GM23248 (cell line): ENCODE data around the gene SEMA5A. TPM values are rescaled to one million over a fixed set of nuclear protein-coding genes. Genes with fewer than 3 reads are reported as not detected.

Experiments
- DNase-seq: peaks from one replicate; pipeline ENCODE4 v3.0.0-alpha.2; 2015
- H2AFZ ChIP-seq: fragments of 200-600 bp; sonication (generic); 2 replicates; pipeline ENCODE4 v1.6.1; 2016; ENCODE audit warnings: antibody characterized with exemption
- H3F3A ChIP-seq: fragments of 200-600 bp; sonication (generic); 2 replicates; pipeline ENCODE4 v1.6.1; 2016; ENCODE audit warnings: mild to moderate bottlenecking, antibody characterized with exemption, mixed run types; ENCODE audit not compliant: insufficient read depth
- H3K27ac ChIP-seq: fragments of 200-600 bp; sonication (generic); 2 replicates; pipeline ENCODE4 v1.5.1; 2016; ENCODE audit warnings: mild to moderate bottlenecking
- H3K27me3 ChIP-seq: fragments of 200-600 bp; sonication (generic); replicated peaks from 2 replicates; pipeline ENCODE4 v1.6.1; 2016; ENCODE audit warnings: mild to moderate bottlenecking; ENCODE audit not compliant: insufficient read depth
- H3K36me3 ChIP-seq: fragments of 200-600 bp; sonication (generic); 2 replicates; pipeline ENCODE4 v1.6.1; 2016; ENCODE audit warnings: low read depth, mild to moderate bottlenecking
- H3K4me1 ChIP-seq: fragments of 200-600 bp; sonication (generic); 2 replicates; pipeline ENCODE4 v1.6.1; 2016; ENCODE audit warnings: mild to moderate bottlenecking; ENCODE audit not compliant: insufficient read depth
- H3K4me2 ChIP-seq: fragments of 200-600 bp; sonication (generic); one replicate; pipeline ENCODE4 v1.6.1; 2016; ENCODE audit warnings: mild to moderate bottlenecking; ENCODE audit not compliant: unreplicated experiment
- H3K4me3 ChIP-seq: fragments of 200-600 bp; sonication (generic); 2 replicates; pipeline ENCODE4 v1.5.1; 2016; ENCODE audit warnings: mild to moderate bottlenecking
- H3K79me2 ChIP-seq: fragments of 200-600 bp; sonication (generic); 2 replicates; pipeline ENCODE4 v1.6.1; 2016; ENCODE audit warnings: mild to moderate bottlenecking; ENCODE audit not compliant: insufficient read depth
- H3K9ac ChIP-seq: fragments of 200-600 bp; sonication (generic); 2 replicates; pipeline ENCODE4 v1.6.1; 2016; ENCODE audit warnings: mild to moderate bottlenecking
- H3K9me2 ChIP-seq: fragments of 200-600 bp; sonication (generic); 2 replicates; pipeline ENCODE4 v1.6.1; 2016; ENCODE audit warnings: mixed run types, mild to moderate bottlenecking, moderate library complexity; ENCODE audit not compliant: insufficient read depth
- H3K9me3 ChIP-seq: fragments of 200-600 bp; sonication (generic); one replicate; pipeline ENCODE4 v1.6.1; 2017; ENCODE audit warnings: low read depth
- H4K20me1 ChIP-seq: fragments of 200-600 bp; sonication (generic); 2 replicates; pipeline ENCODE4 v1.6.0; 2016; ENCODE audit not compliant: insufficient read depth
- EZH2 ChIP-seq: fragments of 200-600 bp; sonication (generic); IDR thresholded peaks from 2 replicates; pipeline ENCODE4 v1.6.1; 2018; ENCODE audit warnings: antibody characterized with exemption, mild to moderate bottlenecking; ENCODE audit not compliant: insufficient read depth, poor library complexity, severe bottlenecking
- EZH2phosphoT487 ChIP-seq: fragments of 200-600 bp; sonication (generic); IDR thresholded peaks from 2 replicates; pipeline ENCODE4 v1.6.1; 2018; ENCODE audit warnings: antibody characterized with exemption, moderate library complexity, mild to moderate bottlenecking, low read depth; ENCODE audit not compliant: insufficient read depth
- WGBS, 2 experiments: methylation state at CpG; one replicate each; pipeline ENCODE4 v1.1.6; 2015 to 2017; ENCODE audit warnings: low lambda C conversion rate in 2 of 2, low coverage in 1 of 2; ENCODE audit errors: missing lambda C conversion rate in 2 of 2; 5-methylcytosine and 5-hydroxymethylcytosine counted together
- in situ Hi-C: fragments of 300-500 bp; cut with MboI; formaldehyde crosslinking; loops from 2 replicates; pipeline ENCODE4 v1.15.0; 2020
- polyA plus RNA-seq: library from polyadenylated mRNA; unstranded; fragments of >200 nt; fragmentation: Nextera tagmentation; extraction: Ambion mirVana; gene quantifications from 2 replicates; pipeline ENCODE4 v1.2.1, GENCODE V29; 2016
- total RNA-seq: library from RNA; depleted of rRNA; stranded (reverse); fragments of >200 nt; shearing (Covaris generic); gene quantifications from 2 replicates; pipeline ENCODE4 v1.2.3, GENCODE V29; 2014

The SEMA5A gene
- total and polyA plus RNA-seq, 2 experiments from 2014 or later: 33.5 to 38.2 TPM

DNA sequence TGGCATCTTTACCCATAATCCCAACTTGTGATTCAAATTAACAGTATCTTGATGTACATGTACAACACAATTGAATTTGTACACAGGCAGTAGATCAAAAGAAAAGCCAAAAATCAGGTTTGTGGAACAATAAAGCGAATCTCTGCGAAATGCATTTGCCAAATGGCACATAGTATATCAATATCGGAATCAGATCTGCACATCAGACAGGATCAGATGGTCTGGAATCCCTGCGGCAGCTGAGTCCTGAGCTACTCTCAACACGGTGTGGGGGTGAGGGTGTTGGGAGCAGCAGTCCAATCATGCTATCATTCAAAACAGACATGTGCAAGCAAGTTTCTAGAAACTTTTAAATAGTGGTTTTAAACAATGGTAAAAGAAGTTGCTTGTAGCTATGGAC, 358.3 kb downstream of the SEMA5A start:
- 0 out of 2 replicates have a peak, but pooled peaks cover 4% of the 10 kb centered on the region for H3K36me3 ChIP-seq
- TF ChIP-seq EZH2 (no peak), EZH2phosphoT487 (no peak)
- no peak overlapping the region for H3K4me2 ChIP-seq
- in situ Hi-C loops: no loop called here
- H3K27me3 ChIP-seq: no peaks in the 10 kb centered on the region
- H2AFZ ChIP-seq: peak overlapping the region; percentile 53
- H3K9me2 ChIP-seq: no peaks in the 10 kb centered on the region
- no peaks in the 10 kb centered on the region for H3K9me3 ChIP-seq
- no peak for DNase-seq
- no peaks in the 10 kb centered on the region for H3K79me2 ChIP-seq
- peak overlapping the region; percentile 82 for H3K27ac ChIP-seq
- 98 to 99% methylated on average over 5 of the region's 5 CpGs for WGBS, 2 experiments
- H3F3A ChIP-seq: peaks cover 15% of the 10 kb centered on the region
- H3K4me1 ChIP-seq: peaks cover 16% of the 10 kb centered on the region
- peak overlapping the region; percentile 45; the same call in 1 of the 2 replicates for H3K9ac ChIP-seq
- H4K20me1 ChIP-seq: no peaks in the 10 kb centered on the region
- no peak overlapping the region for H3K4me3 ChIP-seq

- H3K9ac ChIP-seq: no peak overlapping the region
- 0 out of 2 replicates have a peak, but pooled peaks cover 4% of the 10 kb centered on the region for H3K36me3 ChIP-seq
- H3K9me2 ChIP-seq: no peaks in the 10 kb centered on the region
- TF ChIP-seq EZH2phosphoT487: no peak
- TF ChIP-seq EZH2: no peak
- no peak overlapping the region for H3K4me3 ChIP-seq
- 94 to 96% methylated on average over 1 of the region's 1 CpG for WGBS, 2 experiments
- H2AFZ ChIP-seq: no peak overlapping the region
- H4K20me1 ChIP-seq: no peaks in the 10 kb centered on the region
- H3K4me2 ChIP-seq: no peak overlapping the region
- peaks cover 15% of the 10 kb centered on the region for H3F3A ChIP-seq
- H3K27ac ChIP-seq: no peak overlapping the region
- peaks cover 16% of the 10 kb centered on the region for H3K4me1 ChIP-seq
- H3K27me3 ChIP-seq: no peaks in the 10 kb centered on the region
- DNase-seq: no peak
- in situ Hi-C loops: no loop called here
- H3K9me3 ChIP-seq: no peaks in the 10 kb centered on the region
- H3K79me2 ChIP-seq: no peaks in the 10 kb centered on the region
Measured at GRCh38 chr5:9186069-9186468, 359.8 kb downstream of the SEMA5A start.

- Histone ChIP-seq H3K9me2 (no peaks in the 10 kb centered on the region), H3K4me2 (no peak overlapping the region), H4K20me1 (no peaks in the 10 kb centered on the region), H3F3A (peaks cover 15% of the 10 kb centered on the region), H3K9ac (no peak overlapping the region), H3K27me3 (no peaks in the 10 kb centered on the region), H3K4me3 (no peak overlapping the region), H3K27ac (no peak overlapping the region), H3K36me3 (0 out of 2 replicates have a peak, but pooled peaks cover 4% of the 10 kb centered on the region), H3K4me1 (peaks cover 15% of the 10 kb centered on the region), H3K79me2 (no peaks in the 10 kb centered on the region), H3K9me3 (no peaks in the 10 kb centered on the region), H2AFZ (no peak overlapping the region)
- TF ChIP-seq EZH2 (no peak), EZH2phosphoT487 (no peak)
- in situ Hi-C loops: no loop called here
- no peak for DNase-seq
Measured at GRCh38 chr5:9183992-9184391, 361.9 kb downstream of the SEMA5A start.

DNA sequence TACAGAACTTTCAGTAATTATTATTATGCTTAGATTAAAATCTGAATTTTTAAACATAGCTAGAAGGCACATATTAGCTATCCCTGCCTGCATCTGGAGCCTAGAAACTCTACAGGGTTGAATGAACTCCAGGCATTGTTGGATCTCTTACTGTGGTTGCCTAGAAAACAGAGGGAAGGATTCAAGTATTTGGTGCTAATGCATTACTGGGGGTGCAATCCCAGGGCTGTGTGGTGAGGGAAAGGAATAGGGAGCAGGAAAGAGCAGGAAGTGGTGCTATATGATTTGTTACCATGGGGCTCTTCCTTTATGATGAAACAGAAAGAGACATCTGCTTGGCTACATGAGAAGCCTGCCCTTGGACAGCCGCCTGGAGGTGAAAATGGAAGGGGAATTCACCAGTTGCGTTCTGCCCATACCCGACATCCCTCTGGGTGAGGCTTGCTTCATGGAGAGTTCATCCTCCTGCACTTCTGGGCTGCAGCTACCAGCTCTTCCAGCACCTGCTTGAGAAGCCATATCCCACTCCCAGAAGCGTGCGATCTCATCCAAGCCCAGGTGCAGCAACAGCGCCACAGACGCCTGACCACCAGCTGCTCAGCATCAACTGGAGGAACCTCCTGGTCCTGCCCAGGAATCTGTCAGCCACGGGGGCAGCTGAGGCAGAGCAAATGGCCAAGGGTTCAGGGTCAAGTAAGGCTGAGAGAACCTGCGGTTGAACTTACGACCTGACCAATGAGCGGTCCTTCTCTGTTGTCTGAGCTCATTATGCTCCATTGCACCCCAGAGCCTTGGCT, 362.8 kb downstream of the SEMA5A start:
- H3K4me1 ChIP-seq: peaks cover 6% of the 10 kb centered on the region
- in situ Hi-C loops: no loop called here
- 88 to 89% methylated on average over 10 to 11 of the region's 11 CpGs for WGBS, 2 experiments
- no peak overlapping the region for H3K27ac ChIP-seq
- no peaks in the 10 kb centered on the region for H4K20me1 ChIP-seq
- no peaks in the 10 kb centered on the region for H3K9me3 ChIP-seq
- H3K4me3 ChIP-seq: no peak overlapping the region
- H3K9ac ChIP-seq: no peak overlapping the region
- DNase-seq: no peak
- TF ChIP-seq EZH2 (no peak), EZH2phosphoT487 (no peak)
- no peaks in the 10 kb centered on the region for H3K27me3 ChIP-seq
- H2AFZ ChIP-seq: no peak overlapping the region
- no peaks in the 10 kb centered on the region for H3K79me2 ChIP-seq
- 0 out of 2 replicates have a peak, but pooled peaks cover 4% of the 10 kb centered on the region for H3K36me3 ChIP-seq
- H3K9me2 ChIP-seq: no peaks in the 10 kb centered on the region
- no peak overlapping the region for H3K4me2 ChIP-seq
- H3F3A ChIP-seq: peaks cover 8% of the 10 kb centered on the region; the same call in 1 of the 2 replicates

GRCh38 chr5:9176641-9177040, 369.2 kb downstream of the SEMA5A start:
- H3K9me3 ChIP-seq: no peaks in the 10 kb centered on the region
- no peaks in the 10 kb centered on the region for H4K20me1 ChIP-seq
- no peak overlapping the region for H3K4me3 ChIP-seq
- in situ Hi-C loops: no loop called here
- H3K79me2 ChIP-seq: no peaks in the 10 kb centered on the region
- no peaks in the 10 kb centered on the region for H3K9me2 ChIP-seq
- H2AFZ ChIP-seq: no peak overlapping the region
- no peak for TF ChIP-seq EZH2phosphoT487
- TF ChIP-seq EZH2: no peak
- no peak for DNase-seq
- H3K36me3 ChIP-seq: no peaks in the 10 kb centered on the region
- peaks cover 14% of the 10 kb centered on the region for H3K4me1 ChIP-seq
- no peaks in the 10 kb centered on the region for H3K27me3 ChIP-seq
- no peak overlapping the region for H3K27ac ChIP-seq
- peaks cover 17% of the 10 kb centered on the region for H3F3A ChIP-seq
- no peak overlapping the region for H3K4me2 ChIP-seq
- H3K9ac ChIP-seq: no peak overlapping the region
